K562 (cell line): Measurements from ENCODE around the gene COL15A1. TPM values are rescaled to one million over a fixed set of nuclear protein-coding genes. Genes with fewer than 3 reads are reported as not detected.

Experiments
- ARID1B ChIP-seq: fragments of 450-650 bp; IDR thresholded peaks from 2 replicates; pipeline ENCODE4 v1.6.1; 2016; ENCODE audit warnings: antibody characterized with exemption, mild to moderate bottlenecking, inconsistent platforms
- CREB5 ChIP-seq: fragments of 250-450 bp; sonication (Bioruptor Pico); IDR thresholded peaks from 2 replicates; pipeline ENCODE4 v1.5.0; 2020; ENCODE audit warnings: mild to moderate bottlenecking
- KLF6 ChIP-seq: fragments of 250-450 bp; sonication (Bioruptor Pico); IDR thresholded peaks from 2 replicates; pipeline ENCODE4 v1.4.0; 2020; ENCODE audit warnings: mild to moderate bottlenecking, moderate library complexity, borderline replicate concordance
- TRIM25 ChIP-seq: fragments of 450-650 bp; IDR thresholded peaks from 2 replicates; pipeline ENCODE4 v1.7.0; 2016; ENCODE audit warnings: borderline replicate concordance
- ZFP91 ChIP-seq: sonication (generic); formaldehyde crosslinking; IDR thresholded peaks from 2 replicates; pipeline ENCODE4 v1.8.0; 2022; ENCODE audit warnings: mild to moderate bottlenecking, missing genetic modification reagents
- ZNF324 ChIP-seq: fragments of 250-450 bp; sonication (Bioruptor Pico); IDR thresholded peaks from 2 replicates; pipeline ENCODE4 v1.4.0; 2020; ENCODE audit warnings: mild to moderate bottlenecking
- polyA plus RNA-seq, 8 experiments: library from polyadenylated mRNA; depleted of rRNA in 4 of 8; stranded (reverse) in 5 of 8; unstranded in 3 of 8; fragments of >200 nt; fragmentation: Nextera tagmentation in 2 of 8; fragmentation: Illumina TruSeq in 1 of 8; extraction: Ambion mirVana in 2 of 8; extraction: Trizol in 1 of 8; gene quantifications; 2 replicates each; pipeline versions ENCODE4 v1.2.1 to v1.2.3, GENCODE V29; 2011 to 2014; ENCODE audit warnings: inconsistent platforms in 1 of 8, missing spikeins in 1 of 8
- total RNA-seq, 7 experiments: library from RNA; depleted of rRNA in 6 of 7; stranded (reverse); fragments of >200 nt in 6 of 7; fragmentation: Illumina TruSeq in 2 of 7; extraction: Trizol in 2 of 7; gene quantifications; 2 replicates each; pipeline versions ENCODE4 v1.2.1 to v1.2.3, GENCODE V29; 2011 to 2021; ENCODE audit warnings: low replicate concordance in 1 of 7

The COL15A1 gene
- total and polyA plus RNA-seq, 9 of the 15 experiments (the other 6 are each of a cell fraction or from before 2014, with no cell fraction given) = 0.46 to 5.1 (median 2.6) TPM

GRCh38 chr9:98941946-98942523 is 1.7 kb upstream of the COL15A1 start (continued):
- no peak for TF ChIP-seq ZFP91 (CRISPR knock-in tag)
- TF ChIP-seq TRIM25 = no peak
- no peak for TF ChIP-seq KLF6 (CRISPR knock-in tag)
- TF ChIP-seq CREB5 (CRISPR knock-in tag) = no peak
- no peak for TF ChIP-seq ARID1B
- no peak for TF ChIP-seq ZNF324 (CRISPR knock-in tag)
